Measurements from ENCODE around the gene SLC17A3. TPM values are rescaled to one million over a fixed set of nuclear protein-coding genes. Genes with fewer than 3 reads are reported as not detected.

The SLC17A3 gene
- total RNA-seq, 1 experiment from 2014 or later: not detected

- Histone ChIP-seq H3K36me3 (ENCODE audit: control insufficient read depth, insufficient read depth, low read length) (no peaks in the 10 kb centered on the region), H3K27me3 (replicated peaks; ENCODE audit: control insufficient read depth, insufficient read depth, low read length) (no peaks in the 10 kb centered on the region), H3K4me3 (ENCODE audit: low read depth, low read length) (no peak overlapping the region), H3K4me1 (no peaks in the 10 kb centered on the region), H3K9me3 (no peaks in the 10 kb centered on the region)
- H3K4me1 Mint-ChIP-seq (ENCODE audit: low read depth, unreplicated experiment): no peaks in the 10 kb centered on the region
- peaks cover 17% of the 10 kb centered on the region for H3K27me3 Mint-ChIP-seq (ENCODE audit: insufficient read depth, unreplicated experiment)
- H3K27ac Mint-ChIP-seq (ENCODE audit: unreplicated experiment): no peak overlapping the region
- no peak for DNase-seq
- H3K4me3 Mint-ChIP-seq (ENCODE audit: unreplicated experiment): no peak overlapping the region
- TF ChIP-seq, protein P1, sequence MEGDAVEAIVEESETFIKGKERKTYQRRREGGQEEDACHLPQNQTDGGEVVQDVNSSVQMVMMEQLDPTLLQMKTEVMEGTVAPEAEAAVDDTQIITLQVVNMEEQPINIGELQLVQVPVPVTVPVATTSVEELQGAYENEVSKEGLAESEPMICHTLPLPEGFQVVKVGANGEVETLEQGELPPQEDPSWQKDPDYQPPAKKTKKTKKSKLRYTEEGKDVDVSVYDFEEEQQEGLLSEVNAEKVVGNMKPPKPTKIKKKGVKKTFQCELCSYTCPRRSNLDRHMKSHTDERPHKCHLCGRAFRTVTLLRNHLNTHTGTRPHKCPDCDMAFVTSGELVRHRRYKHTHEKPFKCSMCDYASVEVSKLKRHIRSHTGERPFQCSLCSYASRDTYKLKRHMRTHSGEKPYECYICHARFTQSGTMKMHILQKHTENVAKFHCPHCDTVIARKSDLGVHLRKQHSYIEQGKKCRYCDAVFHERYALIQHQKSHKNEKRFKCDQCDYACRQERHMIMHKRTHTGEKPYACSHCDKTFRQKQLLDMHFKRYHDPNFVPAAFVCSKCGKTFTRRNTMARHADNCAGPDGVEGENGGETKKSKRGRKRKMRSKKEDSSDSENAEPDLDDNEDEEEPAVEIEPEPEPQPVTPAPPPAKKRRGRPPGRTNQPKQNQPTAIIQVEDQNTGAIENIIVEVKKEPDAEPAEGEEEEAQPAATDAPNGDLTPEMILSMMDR (IDR thresholded peaks at IDR 0.05; ENCODE audit: insufficient read depth in 1 of 2, low read depth in 1 of 2, low read length in 1 of 2, severe bottlenecking in 1 of 2, unreplicated experiment in 1 of 2): no peak
- POLR2A ChIA-PET: no interaction called here
- H3K9me3 Mint-ChIP-seq (ENCODE audit: unreplicated experiment): no peaks in the 10 kb centered on the region
- intact Hi-C loops (cut with micrococcal nuclease; ENCODE audit: unreplicated experiment): no loop called here
- BruUV-seq (replicated peaks): no TSS peak
- CTCF ChIA-PET: no interaction called here
- H3K36me3 Mint-ChIP-seq (ENCODE audit: insufficient read depth, unreplicated experiment): no peaks in the 10 kb centered on the region
Observed at GRCh38 chr6:25862199-25862598, 11.8 kb downstream of the SLC17A3 start.

DNA sequence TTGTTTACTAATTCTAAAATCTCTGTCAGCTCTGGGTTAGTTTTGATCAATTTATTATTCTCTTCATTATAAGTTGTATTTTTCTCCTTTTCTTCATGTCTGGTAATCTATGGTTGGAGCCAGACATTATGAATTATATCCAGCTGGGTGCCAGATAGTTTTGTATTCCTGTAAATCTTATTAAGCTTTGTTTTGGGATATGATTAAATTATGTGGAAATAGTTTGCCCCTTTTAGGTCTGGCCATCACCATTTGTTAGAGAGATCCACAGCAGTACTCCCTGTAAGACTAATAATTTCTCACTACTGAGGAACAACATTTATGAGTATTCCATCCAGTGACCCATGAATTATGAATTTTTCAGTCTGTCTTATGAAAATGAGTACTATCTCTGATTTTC is 21.3 kb downstream of the SLC17A3 start:
- TF ChIP-seq, protein P1 (IDR thresholded peaks at IDR 0.05; ENCODE audit: insufficient read depth in 1 of 2, low read depth in 1 of 2, low read length in 1 of 2, severe bottlenecking in 1 of 2, unreplicated experiment in 1 of 2): no peak
- Mint-ChIP-seq H3K36me3 (ENCODE audit: insufficient read depth, unreplicated experiment) (no peaks in the 10 kb centered on the region), H3K27me3 (ENCODE audit: insufficient read depth, unreplicated experiment) (peaks cover 7% of the 10 kb centered on the region), H3K4me1 (ENCODE audit: low read depth, unreplicated experiment) (no peaks in the 10 kb centered on the region), H3K4me3 (ENCODE audit: unreplicated experiment) (no peak overlapping the region), H3K9me3 (ENCODE audit: unreplicated experiment) (no peaks in the 10 kb centered on the region), H3K27ac (ENCODE audit: unreplicated experiment) (no peak overlapping the region)
- POLR2A ChIA-PET: no interaction called here
- Histone ChIP-seq H3K9me3 (no peaks in the 10 kb centered on the region), H3K27me3 (replicated peaks; ENCODE audit: control insufficient read depth, insufficient read depth, low read length) (no peaks in the 10 kb centered on the region), H3K4me1 (no peaks in the 10 kb centered on the region), H3K4me3 (ENCODE audit: low read depth, low read length) (no peak overlapping the region), H3K36me3 (ENCODE audit: control insufficient read depth, insufficient read depth, low read length) (no peaks in the 10 kb centered on the region)
- CTCF ChIA-PET: no interaction called here
- BruUV-seq (replicated peaks): no TSS peak
- no peak for DNase-seq
- intact Hi-C loops (cut with micrococcal nuclease; ENCODE audit: unreplicated experiment): no loop called here

DNA sequence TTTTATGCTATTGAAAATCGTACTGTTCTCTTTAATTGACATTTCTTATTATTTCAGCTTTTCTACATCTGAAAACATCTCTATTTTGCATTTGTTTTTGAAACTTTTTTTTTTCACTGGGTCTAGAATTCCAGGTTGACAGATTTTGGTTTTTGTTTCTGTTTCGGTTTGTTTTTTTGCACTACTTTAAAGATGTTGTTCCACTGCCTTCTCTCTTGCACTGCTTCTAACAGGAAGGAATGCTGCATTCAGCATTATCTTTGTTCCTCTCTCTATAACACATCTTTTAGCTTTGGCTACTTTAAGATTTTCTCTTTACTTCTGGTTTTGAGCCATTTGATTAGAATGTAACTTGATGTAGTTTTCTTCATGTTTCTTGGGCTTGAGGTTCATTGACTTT is 22.1 kb downstream of the SLC17A3 start:
- no peak overlapping the region for H3K27ac Mint-ChIP-seq (ENCODE audit: unreplicated experiment)
- H3K9me3 Mint-ChIP-seq (ENCODE audit: unreplicated experiment): no peaks in the 10 kb centered on the region
- ChIA-PET POLR2A (no interaction called here), CTCF (no interaction called here)
- DNase-seq: no peak
- H3K4me3 Mint-ChIP-seq (ENCODE audit: unreplicated experiment): no peak overlapping the region
- no peaks in the 10 kb centered on the region for H3K4me1 Mint-ChIP-seq (ENCODE audit: low read depth, unreplicated experiment)
- H3K27me3 Mint-ChIP-seq (ENCODE audit: insufficient read depth, unreplicated experiment): peaks cover 7% of the 10 kb centered on the region
- TF ChIP-seq, protein P1 (IDR thresholded peaks at IDR 0.05; ENCODE audit: insufficient read depth in 1 of 2, low read depth in 1 of 2, low read length in 1 of 2, severe bottlenecking in 1 of 2, unreplicated experiment in 1 of 2): no peak
- no peaks in the 10 kb centered on the region for H3K9me3 ChIP-seq
- H3K27me3 ChIP-seq (replicated peaks; ENCODE audit: control insufficient read depth, insufficient read depth, low read length): no peaks in the 10 kb centered on the region
- H3K4me1 ChIP-seq: no peaks in the 10 kb centered on the region
- intact Hi-C loops (cut with micrococcal nuclease; ENCODE audit: unreplicated experiment): no loop called here
- no TSS peak for BruUV-seq (replicated peaks)
- H3K4me3 ChIP-seq (ENCODE audit: low read depth, low read length): no peak overlapping the region
- H3K36me3 ChIP-seq (ENCODE audit: control insufficient read depth, insufficient read depth, low read length): no peaks in the 10 kb centered on the region
- H3K36me3 Mint-ChIP-seq (ENCODE audit: insufficient read depth, unreplicated experiment): no peaks in the 10 kb centered on the region

Measured in Caco-2 (cell line).